Measurements from ENCODE around the gene HAAO. TPM values are rescaled to one million over a fixed set of nuclear protein-coding genes. Genes with fewer than 3 reads are reported as not detected.

The HAAO gene
- total RNA-seq, 1 donor from 2014 or later: not detected

GRCh38 chr2:42794271-42795046, 2.1 kb upstream of the HAAO start:
- Mint-ChIP-seq H3K4me1 (ENCODE audit: low read depth, unreplicated experiment) (peaks cover 15% of the 10 kb centered on the region), H3K36me3 (ENCODE audit: unreplicated experiment) (peaks cover 8% of the 10 kb centered on the region), H3K9me3 (ENCODE audit: unreplicated experiment) (peaks cover 12% of the 10 kb centered on the region), H3K27ac (ENCODE audit: unreplicated experiment) (no peak overlapping the region), H3K4me3 (ENCODE audit: unreplicated experiment) (no peak overlapping the region), H3K27me3 (ENCODE audit: unreplicated experiment) (peaks cover 24% of the 10 kb centered on the region)
- no peak for TF ChIP-seq CTCF (IDR thresholded peaks at IDR 0.05; ENCODE audit: partially characterized antibody, unreplicated experiment)
- peak; percentile 46 for DNase-seq

- Mint-ChIP-seq H3K4me3 (ENCODE audit: unreplicated experiment) (peak overlapping the region; percentile 48), H3K36me3 (ENCODE audit: unreplicated experiment) (peaks cover 8% of the 10 kb centered on the region), H3K4me1 (ENCODE audit: low read depth, unreplicated experiment) (peaks cover 16% of the 10 kb centered on the region), H3K27ac (ENCODE audit: unreplicated experiment) (no peak overlapping the region), H3K27me3 (ENCODE audit: unreplicated experiment) (peaks cover 24% of the 10 kb centered on the region), H3K9me3 (ENCODE audit: unreplicated experiment) (peaks cover 12% of the 10 kb centered on the region)
- no peak for DNase-seq
- no peak for TF ChIP-seq CTCF (IDR thresholded peaks at IDR 0.05; ENCODE audit: partially characterized antibody, unreplicated experiment)
Observed at GRCh38 chr2:42793334-42794270, 1.2 kb upstream of the HAAO start.

DNA sequence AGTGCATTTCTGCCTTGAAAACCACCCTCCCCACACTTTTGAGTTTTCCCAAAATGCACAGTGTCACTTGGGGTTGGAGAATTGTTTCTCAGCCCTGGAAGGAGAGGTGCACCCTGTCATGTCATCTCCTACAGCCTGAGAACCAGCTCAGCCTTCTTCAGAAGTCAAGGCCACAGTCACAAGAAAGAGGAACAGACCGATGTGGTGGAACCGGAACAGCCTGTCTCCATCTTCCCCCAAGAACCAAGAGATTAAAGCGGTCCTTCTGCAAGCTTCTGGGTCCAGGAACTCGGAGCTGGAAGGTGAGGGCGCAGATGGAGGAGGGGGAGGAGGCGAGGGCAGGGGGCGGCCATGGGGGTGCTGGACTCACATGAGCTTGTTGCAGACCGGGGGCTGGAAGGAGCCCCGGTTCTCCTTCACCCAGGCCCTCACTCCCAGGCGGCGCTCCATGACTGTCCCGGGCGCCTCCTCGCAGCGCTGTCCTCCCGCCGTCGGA, 248 bp downstream of the HAAO start:
- DNase-seq: no peak
- Mint-ChIP-seq H3K9me3 (ENCODE audit: unreplicated experiment) (peaks cover 12% of the 10 kb centered on the region), H3K27ac (ENCODE audit: unreplicated experiment) (no peak overlapping the region), H3K4me3 (ENCODE audit: unreplicated experiment) (peak overlapping the region; percentile 86), H3K4me1 (ENCODE audit: low read depth, unreplicated experiment) (peaks cover 17% of the 10 kb centered on the region), H3K27me3 (ENCODE audit: unreplicated experiment) (peaks cover 27% of the 10 kb centered on the region), H3K36me3 (ENCODE audit: unreplicated experiment) (peaks cover 8% of the 10 kb centered on the region)
- no peak for TF ChIP-seq CTCF (IDR thresholded peaks at IDR 0.05; ENCODE audit: partially characterized antibody, unreplicated experiment)

DNA sequence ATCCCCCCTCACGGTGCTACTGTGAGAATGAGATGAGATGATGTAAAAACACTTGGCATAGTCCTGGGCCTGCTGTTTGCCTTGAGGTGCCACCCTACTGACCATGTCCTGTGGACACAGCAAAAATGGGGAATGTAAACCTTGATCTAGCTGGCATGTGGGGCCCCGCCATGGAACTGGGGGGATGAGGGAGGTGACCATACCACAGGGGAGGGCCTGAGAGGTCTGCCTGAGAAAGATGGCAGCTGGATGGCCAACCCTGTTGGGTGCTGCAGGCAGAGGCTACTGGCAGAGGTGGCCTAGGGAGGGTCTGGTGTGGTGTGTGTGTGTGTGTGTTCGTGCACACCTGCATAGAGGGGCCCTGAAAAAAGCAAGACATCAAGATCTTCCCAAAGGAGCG, 777 bp downstream of the HAAO start:
- Mint-ChIP-seq H3K36me3 (ENCODE audit: unreplicated experiment) (peaks cover 8% of the 10 kb centered on the region), H3K27ac (ENCODE audit: unreplicated experiment) (no peak overlapping the region), H3K4me3 (ENCODE audit: unreplicated experiment) (peak overlapping the region; percentile 50), H3K9me3 (ENCODE audit: unreplicated experiment) (peaks cover 12% of the 10 kb centered on the region), H3K4me1 (ENCODE audit: low read depth, unreplicated experiment) (peaks cover 17% of the 10 kb centered on the region), H3K27me3 (ENCODE audit: unreplicated experiment) (peaks cover 27% of the 10 kb centered on the region)
- TF ChIP-seq CTCF (IDR thresholded peaks at IDR 0.05; ENCODE audit: partially characterized antibody, unreplicated experiment): no peak
- DNase-seq: no peak

All from glutamatergic neuron (in vitro differentiated cells).